Omental fat pad (tissue), 4 donors: ENCODE measurements around the gene ABI1. TPM values are rescaled to one million over a fixed set of nuclear protein-coding genes. Genes with fewer than 3 reads are reported as not detected.

Experiments used
- ATAC-seq: fragments of 150-250 bp; one replicate; pipeline ENCODE4 v1.9.1; 2016; ENCODE audit warnings: mild to moderate bottlenecking, moderate library complexity; ENCODE audit not compliant: low FRiP score
- DNase-seq: peaks from one replicate; pipeline ENCODE4 v3.0.0-alpha.2; 2019; ENCODE audit warnings: low spot score
- total RNA-seq, 4 donors: library from RNA; depleted of rRNA; stranded (reverse); fragments of >200 nt; gene quantifications; one replicate each; pipeline ENCODE4 v1.1.0, GENCODE V29; 2016
- TF ChIP-seq, protein P1 (sequence below), 3 donors: fragments of 450-650 bp; IDR thresholded peaks; one replicate each; pipeline ENCODE4 v1.5.1; 2016 to 2017; ENCODE audit warnings: antibody characterized with exemption in 3 of 3, mild to moderate bottlenecking in 3 of 3, moderate library complexity in 2 of 3

The ABI1 gene
- total RNA-seq, 4 donors from 2014 or later = 35.4 to 51.1 (median 39.8) TPM

DNA sequence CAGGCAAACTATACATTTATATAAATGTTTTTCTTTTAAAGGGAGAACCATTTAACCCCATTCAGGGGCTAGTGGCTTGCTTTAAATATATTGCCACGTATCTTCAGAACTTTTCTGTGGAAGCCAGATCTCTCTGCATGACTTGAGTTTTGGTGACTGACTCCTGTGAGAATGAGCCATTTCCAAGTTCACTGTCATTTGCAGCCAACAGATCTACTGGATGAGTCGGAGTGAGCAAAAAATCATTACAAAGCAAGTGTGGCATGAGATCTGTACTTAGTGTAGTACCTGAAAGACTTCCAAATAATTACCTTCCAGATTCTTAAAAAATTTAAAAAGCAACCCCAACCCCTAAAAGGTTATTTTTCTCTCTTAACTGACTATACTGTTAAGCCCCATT lies 117.7 kb downstream of the ABI1 start:
- ATAC-seq = no peak
- TF ChIP-seq, protein P1, sequence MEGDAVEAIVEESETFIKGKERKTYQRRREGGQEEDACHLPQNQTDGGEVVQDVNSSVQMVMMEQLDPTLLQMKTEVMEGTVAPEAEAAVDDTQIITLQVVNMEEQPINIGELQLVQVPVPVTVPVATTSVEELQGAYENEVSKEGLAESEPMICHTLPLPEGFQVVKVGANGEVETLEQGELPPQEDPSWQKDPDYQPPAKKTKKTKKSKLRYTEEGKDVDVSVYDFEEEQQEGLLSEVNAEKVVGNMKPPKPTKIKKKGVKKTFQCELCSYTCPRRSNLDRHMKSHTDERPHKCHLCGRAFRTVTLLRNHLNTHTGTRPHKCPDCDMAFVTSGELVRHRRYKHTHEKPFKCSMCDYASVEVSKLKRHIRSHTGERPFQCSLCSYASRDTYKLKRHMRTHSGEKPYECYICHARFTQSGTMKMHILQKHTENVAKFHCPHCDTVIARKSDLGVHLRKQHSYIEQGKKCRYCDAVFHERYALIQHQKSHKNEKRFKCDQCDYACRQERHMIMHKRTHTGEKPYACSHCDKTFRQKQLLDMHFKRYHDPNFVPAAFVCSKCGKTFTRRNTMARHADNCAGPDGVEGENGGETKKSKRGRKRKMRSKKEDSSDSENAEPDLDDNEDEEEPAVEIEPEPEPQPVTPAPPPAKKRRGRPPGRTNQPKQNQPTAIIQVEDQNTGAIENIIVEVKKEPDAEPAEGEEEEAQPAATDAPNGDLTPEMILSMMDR (IDR thresholded peaks at IDR 0.05) = no peak

DNA sequence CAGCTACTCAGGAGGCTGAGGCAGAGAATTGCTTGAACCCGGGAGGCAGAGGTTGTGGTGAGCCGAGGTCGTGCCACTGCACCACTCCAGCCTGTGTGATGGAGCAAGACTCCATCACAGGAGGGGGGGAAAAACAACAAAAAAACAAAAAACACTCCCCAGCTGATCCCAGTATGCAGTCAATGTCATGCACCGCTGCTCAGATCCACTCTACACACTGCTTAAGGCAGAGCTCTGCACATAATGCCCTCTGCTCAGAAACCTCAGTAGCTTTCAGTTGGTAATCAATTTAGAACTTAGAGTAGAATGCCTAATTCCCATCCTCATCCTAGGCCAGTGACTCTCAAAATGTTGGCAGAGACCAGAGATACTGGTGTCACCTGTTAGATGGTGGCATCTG lies 119.4 kb downstream of the ABI1 start:
- TF ChIP-seq, protein P1 (IDR thresholded peaks at IDR 0.05) = no peak
- DNase-seq (no peak), ATAC-seq (no peak)

More for the DNA sequence above, 117.7 kb downstream of the ABI1 start:
- DNase-seq = no peak

DNA sequence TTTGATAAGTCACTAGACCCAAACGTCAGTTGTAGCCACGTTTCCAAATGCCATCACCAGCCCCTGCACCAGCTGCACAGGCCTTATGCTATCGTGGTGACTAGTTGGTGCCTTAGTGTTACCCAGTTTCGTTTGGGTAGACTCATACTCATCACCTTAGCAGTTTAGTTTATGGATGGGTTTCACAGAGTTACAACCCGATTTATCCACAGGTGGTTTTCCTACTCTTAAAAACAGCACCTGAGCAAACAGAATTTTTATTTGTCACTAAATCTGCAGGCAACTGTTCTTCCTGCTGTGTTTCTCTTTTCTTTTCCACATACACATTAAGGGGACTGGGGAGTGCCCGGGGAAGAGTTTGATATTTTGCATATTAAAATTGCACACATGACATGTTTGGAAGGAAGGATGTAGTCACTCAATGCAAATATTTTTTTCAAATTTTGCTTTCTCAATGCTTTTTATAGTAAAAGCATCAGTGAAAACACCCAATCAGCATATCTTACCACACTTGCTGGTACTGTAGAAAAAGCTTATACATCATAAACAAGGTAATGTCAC lies 121.6 kb downstream of the ABI1 start:
- ATAC-seq (no peak), DNase-seq (no peak)
- TF ChIP-seq, protein P1 (IDR thresholded peaks at IDR 0.05) = no peak

DNA sequence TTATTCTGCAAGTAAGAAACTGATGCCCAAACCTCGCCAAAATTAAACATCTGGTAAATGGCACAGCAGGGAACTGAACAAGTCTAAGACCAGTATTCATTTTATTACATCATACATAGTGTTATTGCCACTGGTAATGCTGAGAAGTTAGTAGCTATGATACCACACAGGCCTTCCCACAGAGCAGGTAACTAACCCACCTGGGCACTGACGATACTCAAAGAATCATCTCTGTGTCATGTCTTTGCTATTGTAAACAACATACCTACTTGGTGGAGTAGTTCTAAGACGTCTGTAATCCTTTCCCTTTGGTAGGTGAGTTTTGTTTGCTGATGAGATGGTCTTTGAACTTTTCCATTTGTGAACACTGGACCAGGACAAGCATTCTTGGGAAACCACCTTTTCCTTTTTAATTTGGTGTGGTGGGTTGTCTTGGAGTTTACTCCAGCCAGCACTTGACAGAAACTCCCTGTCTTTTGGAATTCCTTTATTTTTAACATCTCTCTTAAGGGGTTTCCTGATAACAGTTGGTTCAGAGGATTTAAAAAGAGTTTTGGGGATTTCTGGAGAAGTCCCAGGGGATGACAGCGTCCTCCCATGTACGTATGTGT lies 122.4 kb downstream of the ABI1 start:
- no peak for DNase-seq
- TF ChIP-seq, protein P1 (IDR thresholded peaks at IDR 0.05) = no peak
- no peak for ATAC-seq

DNA sequence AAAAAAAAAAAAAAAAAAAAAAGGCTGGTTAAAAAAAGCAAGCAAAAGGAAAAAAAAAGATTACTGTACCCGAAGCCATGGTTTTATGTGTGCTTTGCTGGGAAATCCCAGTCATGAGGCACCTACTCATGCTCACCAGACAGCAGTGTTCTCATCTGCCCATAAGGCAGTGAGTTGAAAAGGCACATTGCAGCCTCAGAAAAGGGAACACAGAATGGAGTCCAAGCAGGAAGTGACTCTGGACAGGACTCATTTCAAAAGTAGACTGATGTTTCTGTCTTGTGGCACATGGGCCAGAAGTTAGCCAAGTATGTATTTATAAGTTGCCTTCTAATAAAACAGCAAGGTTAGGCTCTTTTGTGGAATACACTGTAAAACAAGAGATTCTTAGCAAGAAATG lies 123.0 kb downstream of the ABI1 start:
- DNase-seq (no peak), ATAC-seq (no peak)
- TF ChIP-seq, protein P1 (IDR thresholded peaks at IDR 0.05) = no peak

DNA sequence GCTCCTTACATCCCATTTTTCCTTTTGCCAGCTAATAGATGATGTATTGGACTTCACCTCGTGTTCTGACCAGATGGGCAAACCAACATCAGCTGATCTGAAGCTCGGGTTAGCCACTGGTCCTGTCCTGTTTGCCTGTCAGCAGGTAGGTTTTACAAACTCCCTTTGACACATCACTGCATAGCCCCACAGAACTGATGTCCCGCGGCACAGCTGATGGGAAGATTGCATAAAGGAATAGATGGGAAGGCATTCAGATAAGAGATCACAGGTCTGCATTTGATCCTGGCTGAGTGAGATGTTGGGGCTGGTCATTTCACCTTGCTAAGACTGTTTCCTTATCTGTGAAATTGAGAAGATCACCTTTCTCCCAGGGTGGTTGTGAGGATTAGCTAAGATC lies 125.3 kb downstream of the ABI1 start:
- TF ChIP-seq, protein P1 (IDR thresholded peaks at IDR 0.05) = no peak
- DNase-seq (no peak), ATAC-seq (no peak)
